Smooth muscle cell (in vitro differentiated cells): Measurements from ENCODE around the gene MBNL2. TPM values are rescaled to one million over a fixed set of nuclear protein-coding genes. Genes with fewer than 3 reads are reported as not detected.

ENCODE experiments used
- DNase-seq: peaks from one replicate; lab custom pipeline; 2025; ENCODE audit not compliant: unreplicated experiment; lab: John Stamatoyannopoulos, UW
- H2AFZ ChIP-seq: fragments of 200-600 bp; sonication (generic); 2 replicates; pipeline ENCODE4 v1.6.0; 2016; ENCODE audit warnings: antibody characterized with exemption, low read depth, mild to moderate bottlenecking
- H3F3A ChIP-seq: fragments of 200-600 bp; sonication (generic); 2 replicates; pipeline ENCODE4 v1.6.0; 2017; ENCODE audit warnings: antibody characterized with exemption, low read depth
- H3K27ac ChIP-seq: fragments of 200-600 bp; sonication (generic); 2 replicates; pipeline ENCODE4 v1.5.1; 2016; ENCODE audit warnings: low read depth, mild to moderate bottlenecking
- H3K27me3 ChIP-seq: fragments of 200-600 bp; sonication (generic); 2 replicates; pipeline ENCODE4 v1.6.1; 2016; ENCODE audit warnings: low read depth, mild to moderate bottlenecking
- H3K36me3 ChIP-seq: fragments of 200-600 bp; sonication (generic); 2 replicates; pipeline ENCODE4 v1.5.1; 2016; ENCODE audit warnings: low read depth
- H3K4me1 ChIP-seq: fragments of 200-600 bp; sonication (generic); 2 replicates; pipeline ENCODE4 v1.5.1; 2016; ENCODE audit warnings: low read depth
- H3K4me2 ChIP-seq: fragments of 200-600 bp; sonication (generic); 2 replicates; pipeline ENCODE4 v1.6.0; 2016; ENCODE audit warnings: mild to moderate bottlenecking
- H3K4me3 ChIP-seq: fragments of 200-600 bp; sonication (generic); 2 replicates; pipeline ENCODE4 v1.5.1; 2016; ENCODE audit warnings: mild to moderate bottlenecking
- H3K79me2 ChIP-seq: fragments of 200-600 bp; sonication (generic); 2 replicates; pipeline ENCODE4 v1.6.0; 2016; ENCODE audit warnings: low read depth, mild to moderate bottlenecking
- H3K9ac ChIP-seq: fragments of 200-600 bp; sonication (generic); 2 replicates; pipeline ENCODE4 v1.6.0; 2016; ENCODE audit warnings: low read depth
- H3K9me3 ChIP-seq: fragments of 200-600 bp; sonication (generic); replicated peaks from 2 replicates; pipeline ENCODE4 v1.5.1; 2016; ENCODE audit warnings: low read depth
- H4K20me1 ChIP-seq: fragments of 200-600 bp; sonication (generic); 2 replicates; pipeline ENCODE4 v1.6.0; 2016; ENCODE audit warnings: low read depth
- CTCF ChIP-seq: fragments of 200-600 bp; sonication (generic); IDR thresholded peaks from 2 replicates; pipeline ENCODE4 v1.5.1; 2017; ENCODE audit warnings: borderline replicate concordance, mild to moderate bottlenecking, antibody characterized with exemption; ENCODE audit not compliant: insufficient read depth, poor library complexity, severe bottlenecking
- WGBS: methylation state at CpG from one replicate; pipeline ENCODE4 v1.1.7; 2016; ENCODE audit warnings: low lambda C conversion rate; 5-methylcytosine and 5-hydroxymethylcytosine counted together
- polyA plus RNA-seq: library from polyadenylated mRNA; unstranded; fragments of >200 nt; fragmentation: Nextera tagmentation; extraction: Ambion mirVana; gene quantifications from 2 replicates; pipeline ENCODE4 v1.2.1, GENCODE V29; 2016
- total RNA-seq: library from RNA; depleted of rRNA; stranded (reverse); fragments of >200 nt; gene quantifications from 2 replicates; pipeline ENCODE4 v1.2.3, GENCODE V29; 2014

MBNL2 gene
- total and polyA plus RNA-seq, 2 experiments from 2014 or later = 33.7 to 120 TPM

DNA sequence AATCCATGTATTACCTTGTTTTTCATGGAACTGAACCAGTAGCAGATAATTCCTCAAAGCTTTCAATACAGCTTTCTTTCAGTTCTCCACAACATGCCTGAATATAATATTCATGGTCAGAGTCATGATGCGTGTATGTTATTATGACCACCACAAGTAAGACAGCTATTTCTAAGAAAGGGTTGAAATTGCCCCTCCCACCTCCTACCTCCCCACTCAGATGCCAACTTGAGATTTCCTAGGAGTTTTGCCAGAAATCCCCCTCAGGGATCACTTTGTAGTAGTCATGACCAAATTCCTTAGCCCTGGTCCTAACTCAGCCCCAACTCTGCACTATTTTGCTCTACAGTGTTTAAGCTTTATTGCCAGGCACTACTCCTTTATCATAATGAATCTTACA is 141.9 kb downstream of the MBNL2 start:
- H3K27me3 ChIP-seq = no peaks in the 10 kb centered on the region
- no peak for DNase-seq
- 91% methylated on average over 1 of the region's 1 CpG for WGBS
- no peaks in the 10 kb centered on the region for H3K9me3 ChIP-seq
- no peak overlapping the region for H3K27ac ChIP-seq
- H3K36me3 ChIP-seq = no peaks in the 10 kb centered on the region
- H3K79me2 ChIP-seq = no peaks in the 10 kb centered on the region
- peaks cover 18% of the 10 kb centered on the region for H3F3A ChIP-seq
- peaks cover 4% of the 10 kb centered on the region for H3K4me1 ChIP-seq
- no peak overlapping the region for H2AFZ ChIP-seq
- no peak for TF ChIP-seq CTCF
- no peak overlapping the region for H3K4me2 ChIP-seq
- peaks cover 21% of the 10 kb centered on the region for H4K20me1 ChIP-seq
- no peak overlapping the region for H3K4me3 ChIP-seq
- no peak overlapping the region for H3K9ac ChIP-seq

- WGBS = 99% methylated on average over 4 of the region's 4 CpGs
- H3K27ac ChIP-seq = no peak overlapping the region
Observed at GRCh38 chr13:97364827-97365226, 142.7 kb downstream of the MBNL2 start.

GRCh38 chr13:97366172-97366688 is 144.1 kb downstream of the MBNL2 start:
- Histone ChIP-seq H3K27me3 (no peaks in the 10 kb centered on the region), H4K20me1 (peaks cover 21% of the 10 kb centered on the region), H3K79me2 (no peaks in the 10 kb centered on the region), H3K4me2 (peak overlapping the region; percentile 71), H3K9me3 (no peaks in the 10 kb centered on the region), H3K4me3 (no peak overlapping the region), H3F3A (peaks cover 18% of the 10 kb centered on the region), H3K4me1 (peaks cover 4% of the 10 kb centered on the region), H3K36me3 (no peaks in the 10 kb centered on the region), H3K9ac (no peak overlapping the region), H3K27ac (peak overlapping the region; percentile 74), H2AFZ (no peak overlapping the region)
- WGBS = 100% methylated on average over 5 of the region's 5 CpGs
- DNase-seq = no peak
- no peak for TF ChIP-seq CTCF

More at GRCh38 chr13:97364827-97365226, 142.7 kb downstream of the MBNL2 start:
- Histone ChIP-seq H3K4me1 (peaks cover 4% of the 10 kb centered on the region), H3K27me3 (no peaks in the 10 kb centered on the region), H2AFZ (no peak overlapping the region), H3F3A (peaks cover 18% of the 10 kb centered on the region), H3K4me2 (no peak overlapping the region), H3K9me3 (no peaks in the 10 kb centered on the region), H3K79me2 (no peaks in the 10 kb centered on the region), H3K4me3 (no peak overlapping the region), H4K20me1 (peaks cover 21% of the 10 kb centered on the region), H3K36me3 (no peaks in the 10 kb centered on the region), H3K9ac (no peak overlapping the region)
- no peak for TF ChIP-seq CTCF
- DNase-seq = no peak
